ENCODE data around the gene SMC6.

GRCh38 chr2:17754773-17755425 lies 1.3 kb upstream of the SMC6 start:
- TF ChIP-seq CTCF (optimal IDR thresholded peaks at IDR 0.05 in 1 of 3, IDR thresholded peaks at IDR 0.05 in 1 of 3, conservative IDR thresholded peaks at IDR 0.05 in 1 of 3; ENCODE audit: extremely low read depth in 1 of 3, insufficient read depth in 2 of 3, low read length in 3 of 3) (no peak), EZH2 (IDR thresholded peaks at IDR 0.05; ENCODE audit: low read length) (no peak)
